GM19240 (cell line): ENCODE results near the gene DNAL1.

Experiments used
- DNase-seq: peaks from one replicate; pipeline ENCODE4 v3.0.0; 2011; ENCODE audit warnings: low spot score; ENCODE audit not compliant: insufficient read length

DNAL1 gene

GRCh38 chr14:73723406-73723796 is 78.6 kb downstream of the DNAL1 start:
- DNase-seq, result no peak

GRCh38 chr14:73723797-73724661 is 79.2 kb downstream of the DNAL1 start:
- no peak for DNase-seq

- DNase-seq, result no peak
Observed at GRCh38 chr14:73724696-73725095, 79.9 kb downstream of the DNAL1 start.

- no peak for DNase-seq
Observed at GRCh38 chr14:73725116-73726024, 80.6 kb downstream of the DNAL1 start.

- no peak for DNase-seq
Observed at GRCh38 chr14:73726025-73726961, 81.5 kb downstream of the DNAL1 start.

- DNase-seq, result no peak
Observed at GRCh38 chr14:73727166-73727565, 82.4 kb downstream of the DNAL1 start.

GRCh38 chr14:73728717-73729330 is 84.0 kb downstream of the DNAL1 start:
- peak; percentile 88 for DNase-seq

- no peak for DNase-seq
Observed at GRCh38 chr14:73729556-73730265, 84.9 kb downstream of the DNAL1 start.

- DNase-seq, result no peak
Observed at GRCh38 chr14:73731111-73731510, 86.3 kb downstream of the DNAL1 start.

- DNase-seq, result no peak
Observed at GRCh38 chr14:73732006-73732405, 87.2 kb downstream of the DNAL1 start.

- DNase-seq, result no peak
Observed at GRCh38 chr14:73736842-73737241, 92.1 kb downstream of the DNAL1 start.

- no peak for DNase-seq
Observed at GRCh38 chr14:73738518-73739173, 93.9 kb downstream of the DNAL1 start.

- no peak for DNase-seq
Observed at GRCh38 chr14:73739174-73739898, 94.5 kb downstream of the DNAL1 start.

GRCh38 chr14:73739899-73740617 is 95.3 kb downstream of the DNAL1 start:
- no peak for DNase-seq

GRCh38 chr14:73740618-73741326 is 96.0 kb downstream of the DNAL1 start:
- no peak for DNase-seq

GRCh38 chr14:73741386-73741875 is 96.6 kb downstream of the DNAL1 start:
- peak; percentile 60 for DNase-seq

- no peak for DNase-seq
Observed at GRCh38 chr14:73741876-73742519, 97.2 kb downstream of the DNAL1 start.
